Activated T-helper 17 cell treated with anti-CD3 and anti-CD28 coated beads, Interleukin-2, amount 50 U/mL, for 72 hours (primary cell): ENCODE data around the gene CRELD2. TPM values are rescaled to one million over a fixed set of nuclear protein-coding genes. Genes with fewer than 3 reads are reported as not detected.

Source experiments
- ATAC-seq: fragments of 150-1000 bp; cut with Tn5 transposase; replicated peaks from 2 replicates; pipeline ENCODE4 v1.10.0; 2021; ENCODE audit warnings: mild to moderate bottlenecking, moderate library complexity
- H3K27ac Mint-ChIP-seq: one replicate; pipeline ENCODE4 v1.8.0; 2022; ENCODE audit warnings: mixed read lengths
- H3K27me3 Mint-ChIP-seq: one replicate; pipeline ENCODE4 v1.8.0; 2022; ENCODE audit warnings: mixed read lengths
- H3K36me3 Mint-ChIP-seq: one replicate; pipeline ENCODE4 v1.8.0; 2022; ENCODE audit warnings: low read depth, mild to moderate bottlenecking, mixed read lengths
- H3K4me1 Mint-ChIP-seq: one replicate; pipeline ENCODE4 v1.8.0; 2022; ENCODE audit warnings: mixed read lengths
- H3K4me3 Mint-ChIP-seq: one replicate; pipeline ENCODE4 v1.8.0; 2022; ENCODE audit warnings: mild to moderate bottlenecking, mixed read lengths
- H3K9me3 Mint-ChIP-seq: one replicate; pipeline ENCODE4 v1.8.0; 2022; ENCODE audit warnings: mixed read lengths
- total RNA-seq, 2 donors: library from RNA; stranded (reverse); gene quantifications; one replicate each; pipeline ENCODE4 v1.2.3, GENCODE V29; 2022

CRELD2 gene
- total RNA-seq, 2 donors from 2014 or later: 22.7 to 38.6 TPM

- no peak for ATAC-seq
- no peaks in the 10 kb centered on the region for H3K27me3 Mint-ChIP-seq
These were observed 54.0 kb downstream of the CRELD2 start for GRCh38 chr22:49972163-49973017.

GRCh38 chr22:49973018-49973961, 54.9 kb downstream of the CRELD2 start:
- H3K27ac Mint-ChIP-seq: no peak overlapping the region
- H3K36me3 Mint-ChIP-seq: peaks cover 24% of the 10 kb centered on the region
- H3K4me3 Mint-ChIP-seq: no peak overlapping the region
- no peaks in the 10 kb centered on the region for H3K9me3 Mint-ChIP-seq
- H3K27me3 Mint-ChIP-seq: no peaks in the 10 kb centered on the region
- ATAC-seq: no peak
- peaks cover 13% of the 10 kb centered on the region for H3K4me1 Mint-ChIP-seq

More at GRCh38 chr22:49972163-49973017, 54.0 kb downstream of the CRELD2 start:
- no peaks in the 10 kb centered on the region for H3K9me3 Mint-ChIP-seq
- no peak overlapping the region for H3K27ac Mint-ChIP-seq
- H3K4me1 Mint-ChIP-seq: peaks cover 13% of the 10 kb centered on the region
- H3K36me3 Mint-ChIP-seq: peaks cover 32% of the 10 kb centered on the region
- no peak overlapping the region for H3K4me3 Mint-ChIP-seq

- Mint-ChIP-seq H3K36me3 (peaks cover 30% of the 10 kb centered on the region), H3K4me1 (peaks cover 17% of the 10 kb centered on the region), H3K9me3 (peaks cover 5% of the 10 kb centered on the region), H3K4me3 (peak overlapping the region; percentile 76), H3K27me3 (no peaks in the 10 kb centered on the region), H3K27ac (peak overlapping the region; percentile 89)
- ATAC-seq: peak; percentile 60
These were observed 57.3 kb downstream of the CRELD2 start for GRCh38 chr22:49975543-49976389.

- H3K9me3 Mint-ChIP-seq: peaks cover 5% of the 10 kb centered on the region
- peaks cover 16% of the 10 kb centered on the region for H3K4me1 Mint-ChIP-seq
- H3K27me3 Mint-ChIP-seq: no peaks in the 10 kb centered on the region
- peak; percentile 75 for ATAC-seq
- peak overlapping the region; percentile 89 for H3K27ac Mint-ChIP-seq
- H3K36me3 Mint-ChIP-seq: peaks cover 25% of the 10 kb centered on the region
- H3K4me3 Mint-ChIP-seq: peak overlapping the region; percentile 76
These were observed 58.2 kb downstream of the CRELD2 start for GRCh38 chr22:49976439-49977175.

Other genes starting within 250 kb of the CRELD2 start
- 10 to 100 TPM; 43.4 to 43.8 TPM for gene BRD1, start 90.8 kb upstream of the CRELD2 start, total RNA-seq
- gene ZBED4, start 64.8 kb upstream of the CRELD2 start, total RNA-seq: 10 to 100 TPM; 27.1 to 28.5 TPM
- gene ALG12, start 196 bp upstream of the CRELD2 start, total RNA-seq: 10 to 100 TPM; 19.5 to 21.9 TPM
- gene PIM3, start 42.1 kb downstream of the CRELD2 start, total RNA-seq: 100 to 1,000 TPM in 1 of 2 donors, 10 to 100 TPM in 1; 94.8 to 235 TPM
- under 1 TPM; 0.09 to 0.42 TPM for gene IL17REL, start 94.1 kb downstream of the CRELD2 start, total RNA-seq
- not detected for gene TTLL8, start 139.7 kb downstream of the CRELD2 start, total RNA-seq
- gene MLC1, start 166.8 kb downstream of the CRELD2 start, total RNA-seq: under 1 TPM in 1 of 2 donors, not detected in 1; 0.13 TPM
- not detected for gene MOV10L1, start 171.4 kb downstream of the CRELD2 start, total RNA-seq